GM12878 (cell line): Measurements from ENCODE around the gene IRF2. TPM values are rescaled to one million over a fixed set of nuclear protein-coding genes. Genes with fewer than 3 reads are reported as not detected.

ENCODE experiments used
- ATAC-seq: fragments of 200-7000 bp; cut with Tn5 transposase; 3 replicates; pipeline ENCODE4 v1.9.1; 2020; ENCODE audit warnings: mild to moderate bottlenecking, moderate library complexity
- BruUV-seq: library from RNA; stranded (reverse); fragments of 400-500 nt; replicated peaks from 2 replicates; lab custom pipeline; 2021; lab: Mats Ljungman, UMichigan
- CTCF ChIA-PET: fragments of 300-600 bp; sonication (Branson Sonifier 250); formaldehyde crosslinking; extraction: SDS; loops from one replicate; lab custom pipeline; 2021; ENCODE audit warnings: inconsistent platforms; lab: Yijun Ruan, JAX
- POLR2A ChIA-PET: fragments of 350-600 bp; formaldehyde crosslinking; extraction: SDS; loops from one replicate; lab custom pipeline; 2021; ENCODE audit warnings: inconsistent platforms; lab: Charles Lee
- RAD21 ChIA-PET: fragments of 300-600 bp; sonication (Branson Sonifier 250); formaldehyde crosslinking; loops from one replicate; lab custom pipeline; 2023; ENCODE audit warnings: antibody characterized with exemption; ENCODE audit not compliant: unreplicated experiment; lab: Charles Lee
- SMC1A ChIA-PET: fragments of 300-600 bp; sonication (Branson Sonifier 250); formaldehyde crosslinking; loops from one replicate; lab custom pipeline; 2023; ENCODE audit not compliant: unreplicated experiment, uncharacterized antibody; lab: Charles Lee
- DNase-seq: peaks from one replicate; pipeline ENCODE4 v3.0.0-alpha.2; 2011; ENCODE audit warnings: low read depth, low spot score
- FAIRE-seq: peaks from 3 replicates; lab custom pipeline; 2011; peaks lifted over from hg19 to GRCh38; lab: Jason Lieb, UNC
- H2AFZ ChIP-seq: 2 replicates; pipeline ENCODE4 v1.6.0; 2011; ENCODE audit warnings: low read depth, low read length, control low read depth; ENCODE audit not compliant: control insufficient read depth
- H3K27ac ChIP-seq: 2 replicates; pipeline ENCODE4 v1.5.1; 2011; ENCODE audit warnings: control low read depth; ENCODE audit not compliant: control insufficient read depth, insufficient read depth
- H3K27me3 ChIP-seq, 2 experiments: replicated peaks in 1 of 2; 2 replicates each; pipeline versions ENCODE4 v1.6.0 to v1.6.1; 2011; ENCODE audit warnings: low read length in 1 of 2; ENCODE audit not compliant: control insufficient read depth in 2 of 2, insufficient read depth in 2 of 2
- H3K36me3 ChIP-seq, 2 experiments: 2 replicates each; pipeline ENCODE4 v1.5.1; 2011; ENCODE audit warnings: low read length in 1 of 2; ENCODE audit not compliant: control insufficient read depth in 2 of 2, insufficient read depth in 2 of 2
- H3K4me1 ChIP-seq: 2 replicates; pipeline ENCODE4 v1.6.1; 2011; ENCODE audit warnings: mild to moderate bottlenecking, low read length, moderate library complexity, mixed read lengths; ENCODE audit not compliant: control insufficient read depth, insufficient read depth
- H3K4me2 ChIP-seq: 2 replicates; pipeline ENCODE4 v1.6.0; 2011; ENCODE audit warnings: control low read depth; ENCODE audit not compliant: control insufficient read depth, insufficient read depth
- H3K4me3 ChIP-seq: fragments of 200-600 bp; sonication (generic); 2 replicates; pipeline ENCODE4 v1.5.1; 2016
- H3K79me2 ChIP-seq: 2 replicates; pipeline ENCODE4 v1.6.0; 2011; ENCODE audit warnings: low read length; ENCODE audit not compliant: control insufficient read depth, insufficient read depth
- H3K9ac ChIP-seq: 2 replicates; pipeline ENCODE4 v1.8.0; 2011; ENCODE audit warnings: low read length, control low read depth, mixed read lengths; ENCODE audit not compliant: control insufficient read depth, insufficient read depth
- H3K9me3 ChIP-seq: replicated peaks from 3 replicates; pipeline ENCODE4 v1.5.1; 2011; ENCODE audit warnings: mild to moderate bottlenecking, low read length; ENCODE audit not compliant: control insufficient read depth, insufficient read depth
- H4K20me1 ChIP-seq: 2 replicates; pipeline ENCODE4 v1.6.0; 2011; ENCODE audit not compliant: control insufficient read depth, insufficient read depth
- BRCA1 ChIP-seq: IDR thresholded peaks from 2 replicates; pipeline ENCODE4 v1.6.1; 2011; ENCODE audit warnings: low read depth, low read length, improper control_type of control experiment
- CEBPB ChIP-seq, 2 experiments: fragments of 150-350 bp in 1 of 2; IDR thresholded peaks; 2 replicates each; pipeline ENCODE4 v1.6.1; 2012 to 2014; ENCODE audit warnings: low read depth in 2 of 2, low read length in 2 of 2, borderline replicate concordance in 1 of 2, inconsistent platforms in 1 of 2
- E2F8 ChIP-seq: fragments of 450-650 bp; IDR thresholded peaks from 2 replicates; pipeline ENCODE4 v1.6.1; 2018; ENCODE audit warnings: mild to moderate bottlenecking, low read depth, moderate library complexity; ENCODE audit not compliant: partially characterized antibody
- EZH2 ChIP-seq: IDR thresholded peaks from 2 replicates; pipeline ENCODE4 v1.6.1; 2012; ENCODE audit warnings: low read depth, mild to moderate bottlenecking, control low read depth, inconsistent platforms, low read length, borderline replicate concordance; ENCODE audit not compliant: control insufficient read depth
- MXI1 ChIP-seq: fragments of 150-350 bp; IDR thresholded peaks from 2 replicates; pipeline ENCODE4 v1.6.1; 2011; ENCODE audit warnings: low read depth, mild to moderate bottlenecking, inconsistent platforms, low read length, improper control_type of control experiment
- NR2C2 ChIP-seq: IDR thresholded peaks from 2 replicates; pipeline ENCODE4 v1.6.1; 2011; ENCODE audit warnings: borderline replicate concordance, low read depth; ENCODE audit not compliant: control insufficient read depth, insufficient read length
- PAX5 ChIP-seq: IDR thresholded peaks from 2 replicates; pipeline ENCODE4 v1.6.1; 2011; ENCODE audit warnings: low read depth, low read length, borderline replicate concordance
- RELA ChIP-seq: fragments of 450-650 bp; IDR thresholded peaks from 2 replicates; pipeline ENCODE4 v1.8.0; 2014; ENCODE audit warnings: borderline replicate concordance; ENCODE audit not compliant: partially characterized antibody
- SMC3 ChIP-seq: IDR thresholded peaks from 2 replicates; pipeline ENCODE4 v1.6.1; 2011; ENCODE audit warnings: low read length, improper control_type of control experiment, borderline replicate concordance
- TCF12 ChIP-seq: IDR thresholded peaks from 2 replicates; pipeline ENCODE4 v1.6.1; 2011; ENCODE audit warnings: low read depth, mild to moderate bottlenecking, low read length
- YY1 ChIP-seq: IDR thresholded peaks from 2 replicates; pipeline ENCODE4 v1.6.1; 2011; ENCODE audit warnings: low read depth, mild to moderate bottlenecking, low read length
- WGBS: methylation state at CpG from one replicate; pipeline ENCODE4 v1.1.6; 2016; ENCODE audit warnings: low lambda C conversion rate; ENCODE audit not compliant: insufficient replicate concordance, insufficient coverage; ENCODE audit errors: missing lambda C conversion rate; 5-methylcytosine and 5-hydroxymethylcytosine counted together
- in situ Hi-C: fragments of 300-500 bp; cut with MboI; formaldehyde crosslinking; loops from 9 replicates; pipeline ENCODE4 v1.14.3; 2018; ENCODE audit warnings: mixed read lengths
- intact Hi-C: fragments of 100-400 bp; cut with micrococcal nuclease; formaldehyde crosslinking; loops from one replicate; pipeline ENCODE4 v1.14.2; 2022; ENCODE audit not compliant: unreplicated experiment
- polyA plus RNA-seq, 11 experiments: library from polyadenylated mRNA; depleted of rRNA in 4 of 11; unstranded in 6 of 11; stranded (reverse) in 5 of 11; fragments of >200 nt; fragmentation: Nextera tagmentation in 4 of 11; fragmentation: Illumina TruSeq in 1 of 11; extraction: Ambion mirVana in 4 of 11; extraction: Trizol in 1 of 11; gene quantifications; 1 replicate in 1 of 11; 2 replicates in 10 of 11; pipeline versions ENCODE4 v1.2.1 to v1.2.3, GENCODE V29; 2011 to 2016; ENCODE audit warnings: inconsistent platforms in 2 of 11, missing spikeins in 2 of 11, low read depth in 1 of 11
- total RNA-seq, 4 experiments: library from RNA; depleted of rRNA in 3 of 4; stranded (reverse); fragments of >200 nt in 3 of 4; fragmentation: Illumina TruSeq in 1 of 4; extraction: Trizol in 1 of 4; gene quantifications; 2 replicates each; pipeline versions ENCODE4 v1.2.1 to v1.2.3, GENCODE V29; 2013 to 2021

Gene IRF2
- total and polyA plus RNA-seq, 10 of the 15 experiments (the other 5 are each of a cell fraction or from before 2014, with no cell fraction given), result 45.1 to 99.3 (median 58.9) TPM

GRCh38 chr4:184463158-184463557, 11.2 kb downstream of the IRF2 start:
- no TSS peak for BruUV-seq
- peaks cover 0 to 6% of the 10 kb centered on the region in 2 experiments; a peak in 2 of 4 replicates for H3K36me3 ChIP-seq
- peaks cover 85% of the 10 kb centered on the region for H3K79me2 ChIP-seq
- intact Hi-C loops, result no loop called here
- no peak overlapping the region for H2AFZ ChIP-seq
- no peak for ATAC-seq
- POLR2A ChIA-PET, result interaction anchor here (0.9 to 1.4 kb wide), 4 partner anchors 10 to 135 kb away, joined by 3 to 6 read pairs (median 3); no protein-coding TSS in a partner anchor
- H4K20me1 ChIP-seq, result no peaks in the 10 kb centered on the region
- FAIRE-seq, result no peak
- no peak overlapping the region for H3K9ac ChIP-seq
- CTCF ChIA-PET, result interaction anchor here (1.1 to 1.5 kb wide), 2 partner anchors 53 to 71 kb away, joined by 3 read pairs; no protein-coding TSS in a partner anchor
- H3K9me3 ChIP-seq, result no peaks in the 10 kb centered on the region; the same call in 2 of the 3 replicates
- SMC1A ChIA-PET, result interaction anchor here (1.2 to 2.0 kb wide), 8 partner anchors 10 to 198 kb away, joined by 3 to 12 read pairs (median 6); no protein-coding TSS in a partner anchor
- in situ Hi-C loops, result no loop called here
- no peak overlapping the region for H3K4me2 ChIP-seq
- RAD21 ChIA-PET, result interaction anchor here (1.0 to 1.5 kb wide), 2 partner anchors 42 to 51 kb away, joined by 3 to 5 read pairs; no protein-coding TSS in a partner anchor
- H3K27me3 ChIP-seq, result no peaks in the 10 kb centered on the region
- H3K4me3 ChIP-seq, result no peak overlapping the region
- TF ChIP-seq CEBPB (IDR thresholded peaks at IDR 0.05; ENCODE audit: borderline replicate concordance in 1 of 2, low read depth in 2 of 2, low read length in 2 of 2) (no peak), BRCA1 (no peak), YY1 (0 out of 2 replicates have a peak, but pooled peaks have one; percentile 26), PAX5 (no peak)
- no peak overlapping the region for H3K27ac ChIP-seq
- 96% methylated on average over 2 of the region's 2 CpGs for WGBS
- no peak for DNase-seq
- H3K4me1 ChIP-seq, result peaks cover 23% of the 10 kb centered on the region

- H3K36me3 ChIP-seq, result peaks cover 0 to 6% of the 10 kb centered on the region in 2 experiments; a peak in 2 of 4 replicates
- H3K4me3 ChIP-seq, result no peak overlapping the region
- POLR2A ChIA-PET, result interaction anchor here (0.9 to 1.4 kb wide), 4 partner anchors 10 to 135 kb away, joined by 3 to 6 read pairs (median 3); no protein-coding TSS in a partner anchor
- no peak overlapping the region for H3K9ac ChIP-seq
- SMC1A ChIA-PET, result interaction anchor here (0.8 to 2.0 kb wide), 20 partner anchors 9 to 198 kb away, joined by 3 to 12 read pairs (median 3); no protein-coding TSS in a partner anchor
- in situ Hi-C loops, result no loop called here
- no TSS peak for BruUV-seq
- peaks cover 86% of the 10 kb centered on the region for H3K79me2 ChIP-seq
- H4K20me1 ChIP-seq, result no peaks in the 10 kb centered on the region
- H3K27ac ChIP-seq, result no peak overlapping the region
- TF ChIP-seq TCF12 (no peak), MXI1 (no peak), EZH2 (no peak), NR2C2 (no peak), SMC3 (no peak), E2F8 (no peak), RELA (no peak)
- H3K9me3 ChIP-seq, result no peaks in the 10 kb centered on the region; the same call in 2 of the 3 replicates
- 100% methylated on average over 2 of the region's 2 CpGs for WGBS
- H3K27me3 ChIP-seq, result no peaks in the 10 kb centered on the region
- CTCF ChIA-PET, result interaction anchor here (1.1 to 1.5 kb wide), 2 partner anchors 53 to 70 kb away, joined by 3 read pairs; no protein-coding TSS in a partner anchor
- no peak overlapping the region for H2AFZ ChIP-seq
- no peak overlapping the region for H3K4me2 ChIP-seq
- ATAC-seq (no peak), FAIRE-seq (no peak), DNase-seq (no peak)
- peaks cover 27% of the 10 kb centered on the region for H3K4me1 ChIP-seq
- intact Hi-C loops, result no loop called here
- RAD21 ChIA-PET, result interaction anchor here (1.0 to 1.7 kb wide), 5 partner anchors 9 to 134 kb away, joined by 3 to 6 read pairs (median 4); no protein-coding TSS in a partner anchor
These were observed 11.6 kb downstream of the IRF2 start for GRCh38 chr4:184462724-184463123.
